SK-N-SH treated with all-trans-retinoic acid at 6 μM for 48 hours (cell line): ENCODE data around the gene WDR59.
A peak's percentile ranks its signal among the peaks of the same experiment; 100 is the strongest.

Experiments
- ATAC-seq: fragments of 200-7000 bp; cut with Tn5 transposase; 3 replicates; pipeline ENCODE4 v1.9.1; 2020; ENCODE audit warnings: mild to moderate bottlenecking, moderate library complexity
- BACH2 ChIP-seq: fragments of 250-450 bp; sonication (Bioruptor Pico); IDR thresholded peaks from 2 replicates; pipeline ENCODE4 v1.9.0; 2021; ENCODE audit warnings: mild to moderate bottlenecking, borderline replicate concordance
- CSDC2 ChIP-seq: fragments of 250-450 bp; sonication (Bioruptor Pico); IDR thresholded peaks from 2 replicates; pipeline ENCODE4 v1.5.0; 2020; ENCODE audit warnings: mild to moderate bottlenecking, moderate library complexity
- CSRNP3 ChIP-seq: fragments of 250-450 bp; sonication (Bioruptor Pico); IDR thresholded peaks from 2 replicates; pipeline ENCODE4 v1.5.1; 2021; ENCODE audit warnings: mild to moderate bottlenecking, moderate library complexity
- ESRRG ChIP-seq: fragments of 250-450 bp; sonication (Bioruptor Pico); IDR thresholded peaks from 2 replicates; pipeline ENCODE4 v1.6.1; 2021; ENCODE audit warnings: mild to moderate bottlenecking
- GLIS3 ChIP-seq: fragments of 250-450 bp; sonication (Bioruptor Pico); IDR thresholded peaks from 2 replicates; pipeline ENCODE4 v1.5.0; 2020; ENCODE audit warnings: mild to moderate bottlenecking, moderate library complexity
- ISL1 ChIP-seq: fragments of 250-450 bp; sonication (Bioruptor Pico); IDR thresholded peaks from 2 replicates; pipeline ENCODE4 v2.1.2; 2022; ENCODE audit warnings: mild to moderate bottlenecking, moderate library complexity
- OSR1 ChIP-seq: fragments of 250-450 bp; sonication (Bioruptor Pico); IDR thresholded peaks from 2 replicates; pipeline ENCODE4 v1.8.0; 2022; ENCODE audit warnings: moderate library complexity, mild to moderate bottlenecking, inconsistent platforms
- POU6F1 ChIP-seq: fragments of 250-450 bp; sonication (Bioruptor Pico); IDR thresholded peaks from 2 replicates; pipeline ENCODE4 v1.8.0; 2021; ENCODE audit warnings: low read depth, mild to moderate bottlenecking, moderate library complexity, borderline replicate concordance
- PPARA ChIP-seq: fragments of 250-450 bp; sonication (Bioruptor Pico); IDR thresholded peaks from 2 replicates; pipeline ENCODE4 v1.5.0; 2020; ENCODE audit warnings: mild to moderate bottlenecking, borderline replicate concordance
- SNAI2 ChIP-seq: fragments of 250-450 bp; sonication (Bioruptor Pico); IDR thresholded peaks from 2 replicates; pipeline ENCODE4 v1.5.0; 2020; ENCODE audit warnings: mild to moderate bottlenecking, moderate library complexity
- TCF4 ChIP-seq: fragments of 250-450 bp; sonication (Bioruptor Pico); IDR thresholded peaks from 2 replicates; pipeline ENCODE4 v1.8.0; 2021; ENCODE audit warnings: mild to moderate bottlenecking, moderate library complexity, borderline replicate concordance
- TOX ChIP-seq: fragments of 250-450 bp; sonication (Bioruptor Pico); IDR thresholded peaks from 2 replicates; pipeline ENCODE4 v1.8.0; 2021; ENCODE audit warnings: mild to moderate bottlenecking, moderate library complexity, borderline replicate concordance
- ZC3H10 ChIP-seq: fragments of 250-450 bp; sonication (Bioruptor Pico); IDR thresholded peaks from 2 replicates; pipeline ENCODE4 v1.5.1; 2021; ENCODE audit warnings: mild to moderate bottlenecking, moderate library complexity
- ZFP3 ChIP-seq: fragments of 250-450 bp; sonication (Bioruptor Pico); IDR thresholded peaks from 2 replicates; pipeline ENCODE4 v1.5.0; 2020; ENCODE audit warnings: mild to moderate bottlenecking, moderate library complexity
- ZFP30 ChIP-seq: fragments of 450-650 bp; formaldehyde crosslinking; IDR thresholded peaks from 2 replicates; pipeline ENCODE4 v1.5.0; 2022; ENCODE audit warnings: mild to moderate bottlenecking, moderate library complexity
- ZNF8 ChIP-seq: fragments of 450-650 bp; formaldehyde crosslinking; IDR thresholded peaks from 2 replicates; pipeline ENCODE4 v1.5.0; 2020; ENCODE audit warnings: mild to moderate bottlenecking, moderate library complexity
- TF ChIP-seq, protein P1 (sequence below): fragments of 250-450 bp; sonication (Bioruptor Pico); IDR thresholded peaks from 2 replicates; pipeline ENCODE4 v1.8.0; 2020; ENCODE audit warnings: mild to moderate bottlenecking, moderate library complexity, borderline replicate concordance
- TF ChIP-seq, protein P2 (sequence below): fragments of 250-450 bp; sonication (Bioruptor Pico); IDR thresholded peaks from 2 replicates; pipeline ENCODE4 v1.5.0; 2020; ENCODE audit warnings: mild to moderate bottlenecking, moderate library complexity

WDR59 gene

GRCh38 chr16:74862743-74863244 lies 122.1 kb downstream of the WDR59 start:
- TF ChIP-seq, protein P1, sequence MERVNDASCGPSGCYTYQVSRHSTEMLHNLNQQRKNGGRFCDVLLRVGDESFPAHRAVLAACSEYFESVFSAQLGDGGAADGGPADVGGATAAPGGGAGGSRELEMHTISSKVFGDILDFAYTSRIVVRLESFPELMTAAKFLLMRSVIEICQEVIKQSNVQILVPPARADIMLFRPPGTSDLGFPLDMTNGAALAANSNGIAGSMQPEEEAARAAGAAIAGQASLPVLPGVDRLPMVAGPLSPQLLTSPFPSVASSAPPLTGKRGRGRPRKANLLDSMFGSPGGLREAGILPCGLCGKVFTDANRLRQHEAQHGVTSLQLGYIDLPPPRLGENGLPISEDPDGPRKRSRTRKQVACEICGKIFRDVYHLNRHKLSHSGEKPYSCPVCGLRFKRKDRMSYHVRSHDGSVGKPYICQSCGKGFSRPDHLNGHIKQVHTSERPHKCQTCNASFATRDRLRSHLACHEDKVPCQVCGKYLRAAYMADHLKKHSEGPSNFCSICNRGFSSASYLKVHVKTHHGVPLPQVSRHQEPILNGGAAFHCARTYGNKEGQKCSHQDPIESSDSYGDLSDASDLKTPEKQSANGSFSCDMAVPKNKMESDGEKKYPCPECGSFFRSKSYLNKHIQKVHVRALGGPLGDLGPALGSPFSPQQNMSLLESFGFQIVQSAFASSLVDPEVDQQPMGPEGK (CRISPR knock-in tag) = no peak
- no peak for TF ChIP-seq GLIS3
- no peak for TF ChIP-seq ZFP30 (CRISPR knock-in tag)
- no peak for TF ChIP-seq TOX (CRISPR knock-in tag)
- TF ChIP-seq BACH2 (CRISPR knock-in tag) = no peak
- no peak for TF ChIP-seq ESRRG
- no peak for TF ChIP-seq ZFP3
- TF ChIP-seq OSR1 (CRISPR knock-in tag) = no peak
- no peak for TF ChIP-seq CSDC2 (CRISPR knock-in tag)
- TF ChIP-seq ISL1 (CRISPR knock-in tag) = no peak
- no peak for TF ChIP-seq POU6F1 (CRISPR knock-in tag)
- peak; percentile 82 for ATAC-seq

DNA sequence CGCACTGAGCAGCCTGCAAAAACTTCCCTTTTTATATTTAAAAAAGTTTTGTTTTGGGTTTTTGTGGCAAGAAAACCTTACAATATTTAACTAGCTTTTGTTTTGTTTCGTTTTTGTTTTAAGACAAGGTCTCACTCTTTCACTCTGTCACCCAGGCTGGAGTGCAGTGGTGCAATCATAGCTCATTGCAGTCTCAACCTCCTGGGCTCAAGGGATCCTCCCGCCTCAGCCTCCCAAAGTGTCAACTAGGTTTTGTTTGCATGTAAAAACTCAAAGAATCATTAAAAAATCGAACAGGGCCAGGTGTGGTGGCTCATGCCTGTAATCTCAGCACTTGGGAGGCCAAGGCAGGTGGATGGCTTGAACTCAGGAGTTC lies 132.4 kb downstream of the WDR59 start:
- no peak for ATAC-seq
- TF ChIP-seq POU6F1 (CRISPR knock-in tag) (no peak), GLIS3 (no peak)

GRCh38 chr16:74850027-74850426 lies 134.9 kb downstream of the WDR59 start:
- ATAC-seq = no peak

GRCh38 chr16:74847202-74847601 lies 137.7 kb downstream of the WDR59 start:
- no peak for ATAC-seq
- no peak for TF ChIP-seq TOX (CRISPR knock-in tag)
- no peak for TF ChIP-seq CSRNP3 (CRISPR knock-in tag)
- TF ChIP-seq ZC3H10 (CRISPR knock-in tag) = no peak
- no peak for TF ChIP-seq ZFP3
- no peak for TF ChIP-seq GLIS3
- no peak for TF ChIP-seq PPARA
- no peak for TF ChIP-seq ZNF8 (CRISPR knock-in tag)
- TF ChIP-seq, protein P1 (CRISPR knock-in tag) = no peak
- no peak for TF ChIP-seq TCF4 (CRISPR knock-in tag)
- no peak for TF ChIP-seq SNAI2 (CRISPR knock-in tag)

More at GRCh38 chr16:74850027-74850426, 134.9 kb downstream of the WDR59 start:
- no peak for TF ChIP-seq CSRNP3 (CRISPR knock-in tag)
- no peak for TF ChIP-seq ZC3H10 (CRISPR knock-in tag)
- no peak for TF ChIP-seq BACH2 (CRISPR knock-in tag)
- TF ChIP-seq ISL1 (CRISPR knock-in tag) = no peak
- TF ChIP-seq, protein P2, sequence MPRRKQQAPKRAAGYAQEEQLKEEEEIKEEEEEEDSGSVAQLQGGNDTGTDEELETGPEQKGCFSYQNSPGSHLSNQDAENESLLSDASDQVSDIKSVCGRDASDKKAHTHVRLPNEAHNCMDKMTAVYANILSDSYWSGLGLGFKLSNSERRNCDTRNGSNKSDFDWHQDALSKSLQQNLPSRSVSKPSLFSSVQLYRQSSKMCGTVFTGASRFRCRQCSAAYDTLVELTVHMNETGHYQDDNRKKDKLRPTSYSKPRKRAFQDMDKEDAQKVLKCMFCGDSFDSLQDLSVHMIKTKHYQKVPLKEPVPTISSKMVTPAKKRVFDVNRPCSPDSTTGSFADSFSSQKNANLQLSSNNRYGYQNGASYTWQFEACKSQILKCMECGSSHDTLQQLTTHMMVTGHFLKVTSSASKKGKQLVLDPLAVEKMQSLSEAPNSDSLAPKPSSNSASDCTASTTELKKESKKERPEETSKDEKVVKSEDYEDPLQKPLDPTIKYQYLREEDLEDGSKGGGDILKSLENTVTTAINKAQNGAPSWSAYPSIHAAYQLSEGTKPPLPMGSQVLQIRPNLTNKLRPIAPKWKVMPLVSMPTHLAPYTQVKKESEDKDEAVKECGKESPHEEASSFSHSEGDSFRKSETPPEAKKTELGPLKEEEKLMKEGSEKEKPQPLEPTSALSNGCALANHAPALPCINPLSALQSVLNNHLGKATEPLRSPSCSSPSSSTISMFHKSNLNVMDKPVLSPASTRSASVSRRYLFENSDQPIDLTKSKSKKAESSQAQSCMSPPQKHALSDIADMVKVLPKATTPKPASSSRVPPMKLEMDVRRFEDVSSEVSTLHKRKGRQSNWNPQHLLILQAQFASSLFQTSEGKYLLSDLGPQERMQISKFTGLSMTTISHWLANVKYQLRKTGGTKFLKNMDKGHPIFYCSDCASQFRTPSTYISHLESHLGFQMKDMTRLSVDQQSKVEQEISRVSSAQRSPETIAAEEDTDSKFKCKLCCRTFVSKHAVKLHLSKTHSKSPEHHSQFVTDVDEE (CRISPR knock-in tag) = no peak
- TF ChIP-seq PPARA = no peak
- no peak for TF ChIP-seq CSDC2 (CRISPR knock-in tag)
